Measurements from ENCODE around the gene PLEKHH1.

Gene PLEKHH1

GRCh38 chr14:67562025-67562775, 29.1 kb downstream of the PLEKHH1 start:
- no peak overlapping the region for H2AFZ ChIP-seq (ENCODE audit: low read depth, low read length)
- no peak overlapping the region for H3K4me3 ChIP-seq (ENCODE audit: low read length)
- no peaks in the 10 kb centered on the region for H3K36me3 ChIP-seq (replicated peaks; ENCODE audit: low read depth, low read length)
- no peaks in the 10 kb centered on the region for H3K9me3 ChIP-seq (ENCODE audit: insufficient read depth, low read length)
- peaks cover 4% of the 10 kb centered on the region for H3K4me1 ChIP-seq (ENCODE audit: low read length)
- H3K9ac ChIP-seq (ENCODE audit: low read length) = no peak overlapping the region
- no peak for TF ChIP-seq EZH2phosphoT487 (IDR thresholded peaks at IDR 0.05; ENCODE audit: low read depth)
- TF ChIP-seq, protein P1, sequence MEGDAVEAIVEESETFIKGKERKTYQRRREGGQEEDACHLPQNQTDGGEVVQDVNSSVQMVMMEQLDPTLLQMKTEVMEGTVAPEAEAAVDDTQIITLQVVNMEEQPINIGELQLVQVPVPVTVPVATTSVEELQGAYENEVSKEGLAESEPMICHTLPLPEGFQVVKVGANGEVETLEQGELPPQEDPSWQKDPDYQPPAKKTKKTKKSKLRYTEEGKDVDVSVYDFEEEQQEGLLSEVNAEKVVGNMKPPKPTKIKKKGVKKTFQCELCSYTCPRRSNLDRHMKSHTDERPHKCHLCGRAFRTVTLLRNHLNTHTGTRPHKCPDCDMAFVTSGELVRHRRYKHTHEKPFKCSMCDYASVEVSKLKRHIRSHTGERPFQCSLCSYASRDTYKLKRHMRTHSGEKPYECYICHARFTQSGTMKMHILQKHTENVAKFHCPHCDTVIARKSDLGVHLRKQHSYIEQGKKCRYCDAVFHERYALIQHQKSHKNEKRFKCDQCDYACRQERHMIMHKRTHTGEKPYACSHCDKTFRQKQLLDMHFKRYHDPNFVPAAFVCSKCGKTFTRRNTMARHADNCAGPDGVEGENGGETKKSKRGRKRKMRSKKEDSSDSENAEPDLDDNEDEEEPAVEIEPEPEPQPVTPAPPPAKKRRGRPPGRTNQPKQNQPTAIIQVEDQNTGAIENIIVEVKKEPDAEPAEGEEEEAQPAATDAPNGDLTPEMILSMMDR (IDR thresholded peaks at IDR 0.05; ENCODE audit: low read depth, low read length) = no peak
- no peaks in the 10 kb centered on the region for H3K79me2 ChIP-seq (ENCODE audit: low read length)
- no peaks in the 10 kb centered on the region for H4K20me1 ChIP-seq (ENCODE audit: insufficient read depth, low read length)
- no peak overlapping the region for H3K4me2 ChIP-seq (ENCODE audit: low read length)
- no peaks in the 10 kb centered on the region for H3K27me3 ChIP-seq (ENCODE audit: low read depth, low read length)
- no peak overlapping the region for H3K27ac ChIP-seq (ENCODE audit: low read length)

- no peak overlapping the region for H2AFZ ChIP-seq (ENCODE audit: low read depth, low read length)
- no peaks in the 10 kb centered on the region for H3K9me3 ChIP-seq (ENCODE audit: insufficient read depth, low read length)
- H3K79me2 ChIP-seq (ENCODE audit: low read length) = no peaks in the 10 kb centered on the region
- no peak overlapping the region for H3K27ac ChIP-seq (ENCODE audit: low read length)
- no peak overlapping the region for H3K4me3 ChIP-seq (ENCODE audit: low read length)
- no peak overlapping the region for H3K4me2 ChIP-seq (ENCODE audit: low read length)
- H3K4me1 ChIP-seq (ENCODE audit: low read length) = peaks cover 9% of the 10 kb centered on the region
- no peaks in the 10 kb centered on the region for H3K27me3 ChIP-seq (ENCODE audit: low read depth, low read length)
- H3K9ac ChIP-seq (ENCODE audit: low read length) = no peak overlapping the region
- H4K20me1 ChIP-seq (ENCODE audit: insufficient read depth, low read length) = no peaks in the 10 kb centered on the region
- TF ChIP-seq, protein P1 (IDR thresholded peaks at IDR 0.05; ENCODE audit: low read depth, low read length) = no peak
- no peak for TF ChIP-seq EZH2phosphoT487 (IDR thresholded peaks at IDR 0.05; ENCODE audit: low read depth)
- no peaks in the 10 kb centered on the region for H3K36me3 ChIP-seq (replicated peaks; ENCODE audit: low read depth, low read length)
These were observed 29.7 kb downstream of the PLEKHH1 start for GRCh38 chr14:67562776-67563150.

DNA sequence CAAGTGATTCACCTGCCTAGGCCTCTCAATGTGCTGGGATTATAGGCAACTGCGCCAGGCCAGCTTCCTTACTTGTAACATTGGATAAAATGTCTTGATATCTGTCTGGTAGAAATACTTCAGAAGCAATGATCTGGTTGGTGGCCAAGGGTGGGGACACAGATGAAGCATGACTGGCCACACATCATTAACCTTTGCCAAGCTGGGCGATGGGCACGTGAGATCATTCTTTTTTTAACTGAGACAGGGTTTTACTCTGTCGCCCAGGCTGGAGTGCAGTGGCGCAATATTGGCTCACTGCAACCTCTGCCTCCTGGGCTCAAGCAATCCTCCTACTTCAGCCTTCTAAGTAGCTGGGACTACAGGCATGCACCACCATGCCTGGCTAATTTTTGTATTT, 31.1 kb downstream of the PLEKHH1 start:
- no peaks in the 10 kb centered on the region for H3K27me3 ChIP-seq (ENCODE audit: low read depth, low read length)
- H3K4me3 ChIP-seq (ENCODE audit: low read length) = no peak overlapping the region
- no peak for TF ChIP-seq EZH2phosphoT487 (IDR thresholded peaks at IDR 0.05; ENCODE audit: low read depth)
- TF ChIP-seq, protein P1 (IDR thresholded peaks at IDR 0.05; ENCODE audit: low read depth, low read length) = no peak
- no peak overlapping the region for H3K4me2 ChIP-seq (ENCODE audit: low read length)
- no peak overlapping the region for H3K27ac ChIP-seq (ENCODE audit: low read length)
- H3K9me3 ChIP-seq (ENCODE audit: insufficient read depth, low read length) = no peaks in the 10 kb centered on the region
- no peaks in the 10 kb centered on the region for H4K20me1 ChIP-seq (ENCODE audit: insufficient read depth, low read length)
- no peak overlapping the region for H3K9ac ChIP-seq (ENCODE audit: low read length)
- H3K36me3 ChIP-seq (replicated peaks; ENCODE audit: low read depth, low read length) = no peaks in the 10 kb centered on the region
- H2AFZ ChIP-seq (ENCODE audit: low read depth, low read length) = no peak overlapping the region
- peaks cover 9% of the 10 kb centered on the region for H3K4me1 ChIP-seq (ENCODE audit: low read length)
- H3K79me2 ChIP-seq (ENCODE audit: low read length) = no peaks in the 10 kb centered on the region

DNA sequence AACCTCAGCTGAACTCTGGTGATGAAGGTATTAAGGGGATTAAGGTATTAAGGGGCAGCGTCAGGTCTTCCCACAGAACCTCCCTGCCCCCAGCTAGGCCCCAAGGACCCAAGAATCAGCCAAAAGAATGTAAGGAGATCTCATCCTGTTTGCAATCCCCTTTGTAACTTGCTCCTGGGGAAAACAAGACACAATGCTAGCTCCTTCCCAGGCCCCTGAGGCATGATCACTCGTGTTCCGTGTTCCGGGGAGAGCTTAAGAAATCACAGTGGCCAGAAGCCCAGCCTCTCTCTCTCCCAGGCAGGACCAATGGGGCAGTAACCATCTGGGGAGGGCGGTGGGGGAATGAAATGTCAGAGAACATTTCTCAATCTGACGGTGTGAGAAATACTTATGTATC, 33.8 kb downstream of the PLEKHH1 start:
- H3K9me3 ChIP-seq (ENCODE audit: insufficient read depth, low read length) = no peaks in the 10 kb centered on the region

More for the DNA sequence above, 33.8 kb downstream of the PLEKHH1 start:
- no peaks in the 10 kb centered on the region for H4K20me1 ChIP-seq (ENCODE audit: insufficient read depth, low read length)
- no peak overlapping the region for H3K27ac ChIP-seq (ENCODE audit: low read length)
- TF ChIP-seq, protein P1 (IDR thresholded peaks at IDR 0.05; ENCODE audit: low read depth, low read length) = no peak
- TF ChIP-seq EZH2phosphoT487 (IDR thresholded peaks at IDR 0.05; ENCODE audit: low read depth) = no peak
- H3K79me2 ChIP-seq (ENCODE audit: low read length) = no peaks in the 10 kb centered on the region
- H3K27me3 ChIP-seq (ENCODE audit: low read depth, low read length) = no peaks in the 10 kb centered on the region
- H3K9ac ChIP-seq (ENCODE audit: low read length) = no peak overlapping the region
- H2AFZ ChIP-seq (ENCODE audit: low read depth, low read length) = no peak overlapping the region
- H3K4me3 ChIP-seq (ENCODE audit: low read length) = no peak overlapping the region
- H3K36me3 ChIP-seq (replicated peaks; ENCODE audit: low read depth, low read length) = no peaks in the 10 kb centered on the region
- H3K4me1 ChIP-seq (ENCODE audit: low read length) = peaks cover 9% of the 10 kb centered on the region
- H3K4me2 ChIP-seq (ENCODE audit: low read length) = no peak overlapping the region
